ENCODE data around the gene CLVS2. TPM values are rescaled to one million over a fixed set of nuclear protein-coding genes. Genes with fewer than 3 reads are reported as not detected.

Gene CLVS2
- total and polyA plus RNA-seq, 10 donors: not detected

DNA sequence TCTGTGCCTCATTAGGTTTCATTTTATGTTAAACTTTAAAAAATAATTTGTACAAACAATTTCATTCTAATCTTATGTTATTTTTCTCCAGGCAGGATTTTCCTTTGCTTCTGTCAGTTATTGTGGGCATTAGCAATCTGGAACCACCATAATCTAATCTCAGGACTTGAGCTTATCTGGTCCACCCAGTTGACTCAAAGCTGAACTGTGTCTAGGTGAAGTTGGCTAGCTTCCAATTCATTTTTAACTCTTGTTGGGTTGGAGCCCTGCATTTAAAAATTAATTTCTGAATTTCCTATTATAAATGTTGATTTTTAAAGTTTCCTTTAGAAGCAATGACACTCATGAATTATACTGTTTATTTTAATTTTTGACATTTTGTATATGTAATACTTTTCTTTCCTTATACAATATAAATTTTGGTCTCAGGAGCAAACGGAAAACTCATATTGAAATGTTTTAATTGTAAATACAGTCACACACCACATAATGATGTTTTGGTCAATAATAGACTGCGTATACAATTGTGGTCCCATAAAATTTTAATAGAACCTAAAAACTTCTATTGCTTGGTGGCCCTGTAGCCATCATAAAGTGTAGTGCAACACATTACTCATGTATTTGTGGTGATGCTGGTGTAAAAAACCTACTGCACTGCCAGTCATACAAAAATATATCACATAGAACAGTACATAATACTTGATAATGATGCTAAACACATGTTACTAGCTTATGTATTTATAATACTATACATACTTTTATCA, 121.3 kb downstream of the CLVS2 start:
- 65 to 83% (median 69%) methylated on average over 2 of the region's 2 CpGs for WGBS, 5 donors
- TF ChIP-seq, protein P1, sequence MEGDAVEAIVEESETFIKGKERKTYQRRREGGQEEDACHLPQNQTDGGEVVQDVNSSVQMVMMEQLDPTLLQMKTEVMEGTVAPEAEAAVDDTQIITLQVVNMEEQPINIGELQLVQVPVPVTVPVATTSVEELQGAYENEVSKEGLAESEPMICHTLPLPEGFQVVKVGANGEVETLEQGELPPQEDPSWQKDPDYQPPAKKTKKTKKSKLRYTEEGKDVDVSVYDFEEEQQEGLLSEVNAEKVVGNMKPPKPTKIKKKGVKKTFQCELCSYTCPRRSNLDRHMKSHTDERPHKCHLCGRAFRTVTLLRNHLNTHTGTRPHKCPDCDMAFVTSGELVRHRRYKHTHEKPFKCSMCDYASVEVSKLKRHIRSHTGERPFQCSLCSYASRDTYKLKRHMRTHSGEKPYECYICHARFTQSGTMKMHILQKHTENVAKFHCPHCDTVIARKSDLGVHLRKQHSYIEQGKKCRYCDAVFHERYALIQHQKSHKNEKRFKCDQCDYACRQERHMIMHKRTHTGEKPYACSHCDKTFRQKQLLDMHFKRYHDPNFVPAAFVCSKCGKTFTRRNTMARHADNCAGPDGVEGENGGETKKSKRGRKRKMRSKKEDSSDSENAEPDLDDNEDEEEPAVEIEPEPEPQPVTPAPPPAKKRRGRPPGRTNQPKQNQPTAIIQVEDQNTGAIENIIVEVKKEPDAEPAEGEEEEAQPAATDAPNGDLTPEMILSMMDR (IDR thresholded peaks at IDR 0.05 in 8 of 11, conservative IDR thresholded peaks at IDR 0.05 in 3 of 11): no peak
- TF ChIP-seq POLR2A (IDR thresholded peaks at IDR 0.05): no peak
- no peak for TF ChIP-seq POLR2AphosphoS5 (IDR thresholded peaks at IDR 0.05)
- no peak for DNase-seq
- Histone ChIP-seq H3K27ac (no peak overlapping the region), H3K9me3 (no peaks in the 10 kb centered on the region), H3K4me3 (no peak overlapping the region), H3K27me3 (replicated peaks in 1 of 7) (no peaks in the 10 kb centered on the region), H3K4me1 (no peaks in the 10 kb centered on the region), H3K36me3 (no peaks in the 10 kb centered on the region)
- intact Hi-C loops (cut with DNase I; ENCODE audit: low total_unique reads): no loop called here

DNA sequence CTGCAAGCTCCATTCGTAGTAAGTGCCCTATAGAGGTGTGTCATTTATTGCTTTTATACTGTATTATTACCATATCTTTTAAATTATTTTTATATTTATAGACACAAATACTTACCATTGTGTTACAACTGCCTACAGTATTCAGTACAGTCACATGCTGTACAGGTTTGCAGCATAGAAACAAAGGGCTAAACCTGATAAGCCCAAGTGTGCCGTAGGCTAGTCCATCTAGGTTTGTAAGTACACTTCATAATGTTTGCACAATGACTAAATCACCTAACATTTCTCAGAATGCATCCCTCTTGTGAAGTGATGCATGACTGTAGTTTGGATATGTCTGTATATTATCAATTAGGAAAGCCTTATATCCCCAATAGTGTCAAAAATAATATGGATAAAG, 122.8 kb downstream of the CLVS2 start:
- peaks cover 0 to 6% (median 0%) of the 10 kb centered on the region in 8 donors for H3K9me3 ChIP-seq

More for the DNA sequence above, 122.8 kb downstream of the CLVS2 start:
- Histone ChIP-seq H3K4me3 (no peak overlapping the region), H3K27me3 (replicated peaks in 1 of 7) (no peaks in the 10 kb centered on the region), H3K4me1 (no peaks in the 10 kb centered on the region), H3K36me3 (no peaks in the 10 kb centered on the region), H3K27ac (no peak overlapping the region)
- 77 to 86% (median 82%) methylated on average over 2 of the region's 2 CpGs for WGBS, 5 donors
- intact Hi-C loops (cut with DNase I; ENCODE audit: low total_unique reads): no loop called here
- DNase-seq: no peak
- TF ChIP-seq POLR2AphosphoS5 (IDR thresholded peaks at IDR 0.05): no peak
- TF ChIP-seq, protein P1 (IDR thresholded peaks at IDR 0.05 in 8 of 11, conservative IDR thresholded peaks at IDR 0.05 in 3 of 11): no peak
- TF ChIP-seq POLR2A (IDR thresholded peaks at IDR 0.05): no peak

Other genes starting within 250 kb of the CLVS2 start
- not detected for gene FABP7, start 216.5 kb upstream of the CLVS2 start, total RNA-seq
- gene FABP7, start 216.5 kb upstream of the CLVS2 start, polyA plus RNA-seq: under 1 TPM in 1 of 3 donors, not detected in 2; 0.08 TPM
- gene SMPDL3A, start 207.0 kb upstream of the CLVS2 start, total RNA-seq: 10 to 100 TPM; 32.1 to 64.8 (median 35.2) TPM
- gene SMPDL3A, start 207.0 kb upstream of the CLVS2 start, polyA plus RNA-seq: 10 to 100 TPM in 2 of 3 donors, 1 to 10 TPM in 1; 7.2 to 12.7 (median 11.4) TPM